DND-41 (cell line): ENCODE data around the gene CEP112.

Experiments used
- EZH2 ChIP-seq: IDR thresholded peaks from 3 replicates; pipeline ENCODE4 v1.6.1; 2012; ENCODE audit warnings: borderline replicate concordance, low read depth, mild to moderate bottlenecking, moderate library complexity, low read length, inconsistent platforms; ENCODE audit not compliant: severe bottlenecking
- TF ChIP-seq, protein P1 (sequence below): IDR thresholded peaks from 2 replicates; pipeline ENCODE4 v1.5.1; 2012; ENCODE audit warnings: borderline replicate concordance, low read length, moderate library complexity, mild to moderate bottlenecking; ENCODE audit not compliant: poor library complexity, severe bottlenecking; ENCODE audit errors: extremely low read depth

GRCh38 chr17:65670667-65671371 lies 521.1 kb downstream of the CEP112 start:
- no peak for TF ChIP-seq EZH2
- TF ChIP-seq, protein P1, sequence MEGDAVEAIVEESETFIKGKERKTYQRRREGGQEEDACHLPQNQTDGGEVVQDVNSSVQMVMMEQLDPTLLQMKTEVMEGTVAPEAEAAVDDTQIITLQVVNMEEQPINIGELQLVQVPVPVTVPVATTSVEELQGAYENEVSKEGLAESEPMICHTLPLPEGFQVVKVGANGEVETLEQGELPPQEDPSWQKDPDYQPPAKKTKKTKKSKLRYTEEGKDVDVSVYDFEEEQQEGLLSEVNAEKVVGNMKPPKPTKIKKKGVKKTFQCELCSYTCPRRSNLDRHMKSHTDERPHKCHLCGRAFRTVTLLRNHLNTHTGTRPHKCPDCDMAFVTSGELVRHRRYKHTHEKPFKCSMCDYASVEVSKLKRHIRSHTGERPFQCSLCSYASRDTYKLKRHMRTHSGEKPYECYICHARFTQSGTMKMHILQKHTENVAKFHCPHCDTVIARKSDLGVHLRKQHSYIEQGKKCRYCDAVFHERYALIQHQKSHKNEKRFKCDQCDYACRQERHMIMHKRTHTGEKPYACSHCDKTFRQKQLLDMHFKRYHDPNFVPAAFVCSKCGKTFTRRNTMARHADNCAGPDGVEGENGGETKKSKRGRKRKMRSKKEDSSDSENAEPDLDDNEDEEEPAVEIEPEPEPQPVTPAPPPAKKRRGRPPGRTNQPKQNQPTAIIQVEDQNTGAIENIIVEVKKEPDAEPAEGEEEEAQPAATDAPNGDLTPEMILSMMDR = no peak
